NCI-H187 treated with DMSO at 0.1 percent for 48 hours (cell line): ENCODE measurements around the gene PLXDC1.

Source experiments
- DNase-seq: peaks from one replicate; lab custom pipeline; 2025; lab: John Stamatoyannopoulos, UW

Gene PLXDC1

GRCh38 chr17:39014044-39014794 is 137.2 kb downstream of the PLXDC1 start:
- no peak for DNase-seq
